A673 (cell line): ENCODE measurements around the gene BPHL.
"Not testable (repeated sequence)": the region's sequence is repeated elsewhere in the genome, so short reads cannot be mapped to it uniquely, and the experiment has no call there.

Source experiments
- CTCF ChIP-seq: fragments of 300-800, 200-600 bp; sonication (generic); conservative IDR thresholded peaks from 2 replicates; pipeline ENCODE4 v1.5.1; 2017; ENCODE audit warnings: low read depth, mild to moderate bottlenecking, antibody characterized with exemption, low read length, moderate library complexity, mixed read lengths
- EZH2 ChIP-seq: fragments of 200-600 bp; sonication (generic); IDR thresholded peaks from 2 replicates; pipeline ENCODE4 v1.6.1; 2017; ENCODE audit warnings: borderline replicate concordance, low read depth, mild to moderate bottlenecking, mixed read lengths, antibody characterized with exemption, low read length; ENCODE audit not compliant: poor library complexity, severe bottlenecking

- TF ChIP-seq CTCF, EZH2: not testable (repeated sequence)
Observed at GRCh38 chr6:3171313-3172175, 53.0 kb downstream of the BPHL start.
